GM21367 (cell line): Measurements from ENCODE around the gene GAMT.

Experiments used
- ATAC-seq: cut with Tn5 transposase; IDR thresholded peaks from one replicate; pipeline ENCODE4 v1.9.1; 2021; ENCODE audit not compliant: unreplicated experiment

The GAMT gene

GRCh38 chr19:1434040-1434366 is 32.7 kb upstream of the GAMT start:
- ATAC-seq, result no peak

GRCh38 chr19:1433119-1434039 is 32.0 kb upstream of the GAMT start:
- ATAC-seq, result no peak

- no peak for ATAC-seq
These were observed 31.2 kb upstream of the GAMT start for GRCh38 chr19:1432507-1432887.

GRCh38 chr19:1431759-1432506 is 30.6 kb upstream of the GAMT start:
- ATAC-seq, result no peak

- ATAC-seq, result no peak
These were observed 28.9 kb upstream of the GAMT start for GRCh38 chr19:1430246-1430645.

GRCh38 chr19:1429750-1430149 is 28.4 kb upstream of the GAMT start:
- no peak for ATAC-seq

GRCh38 chr19:1428738-1429391 is 27.5 kb upstream of the GAMT start:
- no peak for ATAC-seq

- ATAC-seq, result no peak
These were observed 26.0 kb upstream of the GAMT start for GRCh38 chr19:1427221-1427920.

- ATAC-seq, result no peak
These were observed 25.4 kb upstream of the GAMT start for GRCh38 chr19:1426736-1427135.

- no peak for ATAC-seq
These were observed 24.6 kb upstream of the GAMT start for GRCh38 chr19:1425902-1426301.

- ATAC-seq, result no peak
These were observed 23.9 kb upstream of the GAMT start for GRCh38 chr19:1425102-1425837.

- ATAC-seq, result no peak
These were observed 23.0 kb upstream of the GAMT start for GRCh38 chr19:1424192-1424955.

GRCh38 chr19:1423436-1424191 is 22.3 kb upstream of the GAMT start:
- no peak for ATAC-seq

GRCh38 chr19:1422943-1423342 is 21.6 kb upstream of the GAMT start:
- ATAC-seq, result no peak

- no peak for ATAC-seq
These were observed 21.0 kb upstream of the GAMT start for GRCh38 chr19:1422360-1422759.

- no peak for ATAC-seq
These were observed 20.6 kb upstream of the GAMT start for GRCh38 chr19:1421958-1422305.

- no peak for ATAC-seq
These were observed 20.0 kb upstream of the GAMT start for GRCh38 chr19:1421218-1421957.

GRCh38 chr19:1420590-1420989 is 19.2 kb upstream of the GAMT start:
- no peak for ATAC-seq
